NCI-H1092 treated with DMSO at 0.1 percent for 48 hours (cell line): Measurements from ENCODE around the gene SMIM1.
"Not testable (repeated sequence)": the region's sequence is repeated elsewhere in the genome, so short reads cannot be mapped to it uniquely, and the experiment has no call there.

Experiments used
- DNase-seq: peaks from one replicate; lab custom pipeline; 2025; lab: John Stamatoyannopoulos, UW

Gene SMIM1

DNA sequence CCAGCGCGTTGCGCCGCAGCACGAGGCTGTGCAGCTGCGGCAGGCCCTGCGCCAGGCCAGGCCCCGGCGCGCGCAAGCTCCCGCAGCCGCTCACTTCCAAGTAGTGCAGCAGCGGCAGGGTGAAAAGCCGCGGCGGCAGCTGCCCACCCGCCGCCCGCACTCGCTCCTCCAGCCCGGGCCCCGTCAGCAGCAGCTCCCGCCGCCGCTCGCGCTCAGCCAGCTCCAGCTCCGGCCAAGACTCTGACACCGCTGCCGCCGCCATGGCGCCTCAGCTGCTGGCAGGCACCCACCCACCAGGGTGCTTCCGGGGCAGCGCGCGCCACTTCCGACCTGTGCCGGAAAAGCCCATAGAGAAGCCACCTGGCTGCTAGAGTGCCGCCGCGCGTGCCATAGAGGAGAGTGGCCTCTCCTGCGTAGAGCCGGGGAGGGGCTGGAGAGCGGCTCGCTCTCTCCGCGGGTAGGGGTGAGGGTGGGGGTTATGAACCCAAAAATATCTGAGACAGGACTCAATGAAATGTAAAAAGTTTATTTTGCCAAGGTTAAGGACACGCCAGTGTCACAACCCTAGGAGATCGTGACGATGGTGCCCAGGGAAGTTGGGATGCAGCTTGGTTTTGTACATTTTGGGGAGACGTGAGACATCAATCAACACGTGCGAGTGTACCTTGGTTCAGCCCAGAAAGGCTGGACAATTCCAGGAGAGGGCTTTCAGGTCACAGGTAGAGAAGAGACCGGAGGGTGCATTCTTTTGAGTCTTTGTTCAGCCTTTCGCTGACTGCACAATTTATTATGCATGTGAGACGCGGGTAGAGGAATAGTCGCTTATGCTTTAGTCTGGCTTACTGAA is 23.9 kb downstream of the SMIM1 start, which contains the start of gene LRRC47:
TSS of gene LRRC47 (minus strand) at position 284 of the 847 bp plus-strand sequence. CDS start at position 262, 22 bp downstream.
- no peak for DNase-seq

- DNase-seq: no peak
These were observed 27.6 kb downstream of the SMIM1 start for GRCh38 chr1:3799976-3800685.

DNA sequence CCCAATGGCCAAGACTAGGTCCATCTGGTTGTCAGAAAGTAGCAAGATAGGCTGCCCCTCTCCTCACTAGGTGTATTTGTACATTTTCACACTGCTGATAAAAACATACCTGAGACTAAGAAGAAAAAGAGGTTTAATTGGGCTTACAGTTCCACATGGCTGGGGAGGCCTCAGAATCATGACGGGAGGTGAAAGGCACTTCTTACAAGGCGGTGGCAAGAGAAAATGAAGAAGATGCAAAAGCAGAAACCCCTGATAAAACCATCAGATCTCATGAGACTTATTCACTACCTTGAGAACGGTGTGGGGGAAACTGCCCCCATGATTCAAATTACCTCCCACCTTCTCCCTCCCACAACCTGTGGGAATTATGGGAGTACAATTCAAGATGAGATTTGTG is 28.2 kb downstream of the SMIM1 start:
- DNase-seq: not testable (repeated sequence)

DNA sequence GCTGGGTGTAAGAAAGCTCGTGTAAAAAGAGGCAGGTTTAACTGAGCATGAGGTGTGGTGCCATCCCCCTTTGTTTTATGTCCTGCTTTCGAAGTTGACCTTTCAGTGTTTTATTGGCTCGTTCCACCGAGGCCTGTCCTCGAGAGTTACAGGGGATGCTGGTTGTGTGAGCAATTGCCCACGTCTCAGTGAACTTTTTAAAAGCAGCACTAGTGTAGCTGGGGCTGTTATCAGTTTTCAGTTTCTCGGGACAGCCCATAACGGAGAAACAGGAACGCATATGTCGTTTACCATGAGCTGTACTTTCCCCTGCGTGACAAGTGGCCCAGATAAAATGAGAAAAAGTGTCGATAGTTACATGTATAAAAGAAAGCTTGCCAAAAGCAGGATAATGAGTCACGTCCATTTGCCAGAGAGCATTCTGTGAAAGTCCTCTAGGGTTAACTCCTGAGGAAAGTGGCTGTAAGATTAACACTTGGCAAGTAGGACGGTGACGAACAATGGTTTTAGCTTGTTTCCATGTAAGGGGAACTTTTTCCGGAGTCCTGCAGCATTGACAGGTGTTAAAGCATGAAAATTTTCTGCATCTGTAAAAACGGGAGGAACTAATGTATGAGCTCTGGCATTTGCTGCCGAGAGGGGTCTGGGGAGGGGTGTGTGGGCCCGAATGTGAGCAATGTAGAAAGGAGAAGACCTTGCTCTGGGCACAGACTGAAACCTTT is 31.5 kb downstream of the SMIM1 start:
- no peak for DNase-seq

GRCh38 chr1:3804627-3804944 is 32.0 kb downstream of the SMIM1 start:
- DNase-seq: not testable (repeated sequence)

DNA sequence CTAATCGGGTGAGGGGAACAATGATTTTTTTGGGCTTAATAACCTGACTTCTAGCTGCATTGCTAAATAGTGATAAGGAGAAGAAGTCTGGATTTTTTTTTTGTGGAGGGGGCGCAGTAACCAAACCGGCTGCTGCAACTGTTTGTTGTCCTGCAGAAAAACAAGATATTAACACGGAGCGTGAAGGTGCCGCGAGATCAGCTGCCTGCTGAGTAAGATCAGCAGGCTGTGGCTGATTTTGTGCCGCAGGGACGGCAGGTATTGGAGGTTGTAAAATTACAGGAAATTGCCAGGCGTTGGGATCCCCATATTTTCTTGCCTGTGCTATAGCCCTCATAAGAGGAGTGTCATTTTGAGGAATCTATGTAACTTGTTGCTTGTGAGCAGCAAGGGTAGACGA is 32.5 kb downstream of the SMIM1 start:
- no peak for DNase-seq

DNA sequence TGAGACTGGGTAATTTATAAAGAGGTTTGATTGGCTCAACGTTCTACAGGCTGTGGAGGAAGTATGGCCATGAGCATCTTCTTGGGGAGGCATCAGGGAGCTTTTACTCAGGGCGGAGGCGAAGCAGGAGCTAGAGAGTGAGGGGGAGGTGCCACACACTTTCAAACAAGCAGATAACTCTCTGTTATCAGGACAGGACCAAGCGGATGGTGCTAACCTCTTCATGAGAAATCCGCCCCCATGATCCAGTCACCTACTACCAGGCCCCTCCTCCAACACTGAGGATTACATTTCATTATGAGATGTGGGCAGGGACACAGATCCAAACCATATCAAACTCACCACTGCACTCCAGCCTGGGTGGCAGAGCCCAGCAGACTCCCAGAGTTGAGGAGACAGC is 35.2 kb downstream of the SMIM1 start:
- no peak for DNase-seq

DNA sequence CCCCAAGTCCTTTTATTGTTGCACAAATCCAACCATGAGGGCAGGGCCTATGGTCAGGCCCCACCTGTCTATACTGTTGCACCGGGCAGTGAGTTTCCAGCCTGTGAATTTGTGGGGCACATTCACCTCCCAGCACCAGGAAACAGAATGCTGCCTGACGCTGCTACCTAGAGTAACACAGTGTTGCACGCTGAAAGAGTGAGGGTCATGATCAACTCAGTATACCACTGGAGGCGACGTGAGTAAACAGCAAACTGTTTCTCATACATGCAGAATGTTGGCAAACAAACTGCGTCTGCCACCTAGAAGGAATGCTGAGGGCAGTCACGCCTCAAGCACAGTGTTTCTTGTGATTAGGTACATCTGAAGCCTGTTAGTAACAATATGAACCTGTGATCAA is 37.1 kb downstream of the SMIM1 start:
- DNase-seq: no peak

- DNase-seq: not testable (repeated sequence)
These were observed 37.7 kb downstream of the SMIM1 start for GRCh38 chr1:3810149-3810761.

- DNase-seq: no peak
These were observed 39.0 kb downstream of the SMIM1 start for GRCh38 chr1:3811595-3811911.

DNA sequence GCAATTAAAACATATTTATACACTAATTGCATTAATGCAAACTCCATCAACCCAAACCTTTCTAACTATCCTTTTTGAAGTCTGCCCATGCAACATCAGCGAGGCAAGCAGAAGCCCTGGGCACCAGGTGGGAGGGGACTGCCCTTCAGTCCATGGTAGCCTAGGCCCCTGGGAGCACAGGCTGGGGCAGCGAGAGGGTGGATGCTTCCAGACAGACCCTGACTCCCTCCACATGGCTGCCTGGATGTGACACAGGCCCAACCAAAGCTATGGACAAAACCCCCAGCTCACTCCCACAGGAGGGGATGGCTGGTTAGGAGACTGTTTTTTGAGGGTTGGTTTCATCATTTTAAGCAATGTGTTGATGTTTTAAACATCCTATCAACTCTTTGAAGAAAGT is 41.5 kb downstream of the SMIM1 start:
- no peak for DNase-seq

GRCh38 chr1:3814771-3815561 is 42.4 kb downstream of the SMIM1 start:
- DNase-seq: no peak

GRCh38 chr1:3816331-3817137 is 44.0 kb downstream of the SMIM1 start:
- DNase-seq: no peak

DNA sequence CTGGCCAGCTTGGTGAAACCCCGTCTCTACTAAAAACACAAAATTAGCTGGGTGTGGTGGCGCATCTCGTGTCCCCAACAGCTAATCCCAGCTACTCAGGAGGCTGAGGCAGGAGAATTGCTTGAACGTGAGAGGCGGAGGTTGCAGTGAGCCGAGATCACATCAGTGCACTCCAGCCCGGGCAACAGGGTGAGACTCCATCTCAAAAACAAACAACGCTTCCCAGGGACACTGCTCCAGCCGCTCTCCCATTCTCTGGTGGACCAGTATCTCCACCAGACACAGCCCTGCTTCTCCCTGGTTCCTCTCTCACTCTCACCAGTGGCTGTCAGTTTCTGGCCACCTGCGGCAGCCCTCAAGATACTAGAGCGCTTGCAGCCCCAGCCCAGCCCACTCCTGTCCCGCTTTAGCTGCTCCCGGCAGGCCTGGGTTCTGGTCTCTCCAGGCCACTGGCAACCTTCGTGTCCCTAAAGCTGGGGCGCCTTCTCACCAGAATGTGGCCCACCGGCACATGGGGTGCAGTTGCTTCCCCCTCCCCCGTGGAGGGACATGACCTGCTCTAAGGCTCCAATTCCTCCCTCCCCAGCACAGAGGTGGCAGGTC is 44.7 kb downstream of the SMIM1 start:
- DNase-seq: no peak

DNA sequence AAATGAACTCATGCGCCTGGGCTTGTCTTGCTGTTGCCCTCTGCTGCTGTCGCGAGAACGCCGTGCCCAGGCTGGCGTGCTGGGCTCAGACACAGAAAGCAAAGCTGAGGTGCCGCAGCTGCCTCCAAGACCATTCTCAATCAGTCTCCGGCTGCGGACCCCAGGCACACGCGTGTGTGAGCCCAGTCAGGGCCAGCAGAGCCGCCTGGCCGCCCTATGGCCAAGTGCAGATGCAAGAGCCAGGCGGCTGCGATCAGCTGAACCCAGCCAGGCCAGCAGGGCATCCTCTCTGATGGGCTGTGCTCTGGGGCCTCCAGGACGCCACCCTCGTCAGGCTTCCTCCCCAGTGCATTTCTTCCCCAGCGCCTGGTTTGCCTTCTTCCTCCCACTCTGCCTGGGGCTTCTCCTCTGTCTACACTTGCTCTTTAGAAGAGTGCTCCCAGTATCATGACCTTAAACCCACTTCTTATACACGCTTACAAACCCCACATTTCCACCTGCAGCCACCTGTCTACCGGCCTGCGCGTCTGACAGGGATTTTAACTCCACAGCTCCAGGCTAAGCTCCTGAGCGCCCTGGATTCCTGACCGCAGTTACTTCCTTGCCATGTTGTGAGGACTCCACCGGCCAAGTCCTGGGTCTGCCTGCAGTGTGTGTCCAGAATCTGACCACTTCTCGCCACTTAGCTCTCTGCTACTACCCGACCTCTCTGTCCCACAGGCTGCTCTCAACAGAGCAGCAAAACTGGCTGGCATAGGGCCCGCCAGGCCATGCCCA is 45.5 kb downstream of the SMIM1 start:
- no peak for DNase-seq

GRCh38 chr1:3819771-3820200 is 47.2 kb downstream of the SMIM1 start:
- DNase-seq: no peak

DNA sequence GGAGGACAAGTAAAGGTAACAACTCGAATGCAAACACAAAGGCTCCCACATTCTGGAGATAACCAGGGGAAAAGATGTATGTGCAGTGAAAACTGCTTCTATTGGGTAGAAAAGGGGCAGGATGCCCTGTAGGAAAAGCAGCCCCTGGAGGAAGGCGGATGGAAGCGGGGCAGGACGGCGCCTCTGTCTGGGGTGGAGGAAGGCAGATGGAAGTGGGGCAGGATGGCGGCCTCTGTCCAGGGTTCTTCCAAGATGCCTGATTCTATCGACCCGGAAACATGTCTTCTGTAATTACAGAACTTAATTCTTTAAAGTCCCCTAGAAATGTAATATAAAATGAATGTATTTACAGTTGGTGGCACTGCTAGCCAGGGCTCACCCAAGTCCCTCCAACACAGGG is 47.8 kb downstream of the SMIM1 start:
- DNase-seq: no peak

GRCh38 chr1:3821004-3821403 is 48.5 kb downstream of the SMIM1 start:
- no peak for DNase-seq

GRCh38 chr1:3821447-3821846 is 48.9 kb downstream of the SMIM1 start:
- no peak for DNase-seq

DNA sequence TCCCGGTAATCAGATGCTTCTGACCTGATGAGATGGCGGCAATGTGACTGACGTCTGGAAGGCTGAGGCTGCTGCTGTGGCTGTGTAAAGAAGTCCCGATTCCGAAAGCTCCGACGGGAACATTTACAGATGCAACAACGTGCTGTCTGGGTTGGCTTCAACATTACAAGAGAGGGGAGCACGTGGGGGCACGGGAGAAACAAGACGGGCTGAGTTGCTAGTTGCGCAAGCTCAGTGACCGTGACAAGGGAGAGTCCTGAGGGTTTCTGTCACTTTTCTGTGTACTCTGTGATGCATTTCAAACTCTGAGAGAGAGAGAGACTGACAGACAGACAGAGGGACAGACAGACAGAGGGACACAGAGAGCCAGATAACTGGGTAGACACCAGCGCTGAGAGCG is 49.4 kb downstream of the SMIM1 start:
- no peak for DNase-seq
